ENCODE data around the gene FAM200B.
"Not testable (repeated sequence)": the region's sequence is repeated elsewhere in the genome, so short reads cannot be mapped to it uniquely, and the experiment has no call there.

FAM200B gene

GRCh38 chr4:15695729-15696128 lies 14.1 kb downstream of the FAM200B start:
- no peak for DNase-seq (ENCODE audit: low read depth in 2 of 2)

GRCh38 chr4:15696866-15697265 lies 15.2 kb downstream of the FAM200B start:
- DNase-seq (ENCODE audit: low read depth in 2 of 2) = no peak

- peak; percentile 20 to 37 for DNase-seq (ENCODE audit: low read depth in 2 of 2)
These were observed 21.3 kb downstream of the FAM200B start, which contains the start of gene BST1 for GRCh38 chr4:15702941-15703403. Gene BST1, plus strand, starts transcription at chr4:15703065. Its CDS starts 80 bp downstream, at chr4:15703145.

GRCh38 chr4:15703439-15703838 lies 21.8 kb downstream of the FAM200B start:
- DNase-seq (ENCODE audit: low read depth in 2 of 2) = no peak

- DNase-seq (ENCODE audit: low read depth in 2 of 2) = no peak
These were observed 22.5 kb downstream of the FAM200B start for GRCh38 chr4:15704129-15704528.

- DNase-seq (ENCODE audit: low read depth in 2 of 2) = no peak
These were observed 25.2 kb downstream of the FAM200B start for GRCh38 chr4:15706646-15707362.

GRCh38 chr4:15707363-15707715 lies 25.7 kb downstream of the FAM200B start:
- DNase-seq (ENCODE audit: low read depth in 2 of 2) = no peak

GRCh38 chr4:15711762-15712161 lies 30.1 kb downstream of the FAM200B start:
- no peak for DNase-seq (ENCODE audit: low read depth in 2 of 2)

- no peak for DNase-seq (ENCODE audit: low read depth in 2 of 2)
These were observed 30.6 kb downstream of the FAM200B start for GRCh38 chr4:15712214-15712613.

- no peak for DNase-seq (ENCODE audit: low read depth in 2 of 2)
These were observed 32.5 kb downstream of the FAM200B start for GRCh38 chr4:15714141-15714540.

- no peak for DNase-seq (ENCODE audit: low read depth in 2 of 2)
These were observed 33.2 kb downstream of the FAM200B start for GRCh38 chr4:15714646-15715435.

GRCh38 chr4:15716115-15716514 lies 34.5 kb downstream of the FAM200B start:
- no peak for DNase-seq (ENCODE audit: low read depth in 2 of 2)

GRCh38 chr4:15717086-15717485 lies 35.5 kb downstream of the FAM200B start:
- no peak for DNase-seq (ENCODE audit: low read depth in 2 of 2)

GRCh38 chr4:15717657-15718416 lies 36.2 kb downstream of the FAM200B start:
- no peak for DNase-seq (ENCODE audit: low read depth in 2 of 2)

- DNase-seq (ENCODE audit: low read depth in 2 of 2) = no peak
These were observed 36.8 kb downstream of the FAM200B start for GRCh38 chr4:15718465-15718864.

- DNase-seq (ENCODE audit: low read depth in 2 of 2) = no peak
These were observed 37.3 kb downstream of the FAM200B start for GRCh38 chr4:15718959-15719358.

- no peak for DNase-seq (ENCODE audit: low read depth in 2 of 2)
These were observed 37.9 kb downstream of the FAM200B start for GRCh38 chr4:15719506-15719905.

- no peak for DNase-seq (ENCODE audit: low read depth in 2 of 2)
These were observed 39.2 kb downstream of the FAM200B start for GRCh38 chr4:15720851-15721250.

GRCh38 chr4:15725608-15726007 lies 44.0 kb downstream of the FAM200B start:
- DNase-seq (ENCODE audit: low read depth in 2 of 2) = no peak

- no peak for DNase-seq (ENCODE audit: low read depth in 2 of 2)
These were observed 48.4 kb downstream of the FAM200B start for GRCh38 chr4:15729910-15730533.

GRCh38 chr4:15733061-15733460 lies 51.4 kb downstream of the FAM200B start:
- DNase-seq (ENCODE audit: low read depth in 2 of 2) = not testable (repeated sequence)

- no peak for DNase-seq (ENCODE audit: low read depth in 2 of 2)
These were observed 53.9 kb downstream of the FAM200B start for GRCh38 chr4:15735536-15735935.

Measured in stimulated activated CD8-positive, alpha-beta memory T cell treated with anti-CD3 and anti-CD28 coated beads, Interleukin-2, amount 100 ng/mL, for 48 hours (primary cell).